Subcutaneous adipose tissue (tissue), 4 donors: Measurements from ENCODE around the gene EEF1A2. TPM values are rescaled to one million over a fixed set of nuclear protein-coding genes. Genes with fewer than 3 reads are reported as not detected.

Source experiments
- total RNA-seq, 4 donors: library from RNA; depleted of rRNA; stranded (reverse); fragments of >200 nt; gene quantifications; one replicate each; pipeline ENCODE4 v1.1.0, GENCODE V29; 2016
- TF ChIP-seq, protein P1 (sequence below): fragments of 450-650 bp; IDR thresholded peaks from one replicate; pipeline ENCODE4 v1.5.1; 2016; ENCODE audit warnings: low read depth, mild to moderate bottlenecking, control low read depth, antibody characterized with exemption, moderate library complexity

EEF1A2 gene
- total RNA-seq, 4 donors from 2014 or later: not detected

DNA sequence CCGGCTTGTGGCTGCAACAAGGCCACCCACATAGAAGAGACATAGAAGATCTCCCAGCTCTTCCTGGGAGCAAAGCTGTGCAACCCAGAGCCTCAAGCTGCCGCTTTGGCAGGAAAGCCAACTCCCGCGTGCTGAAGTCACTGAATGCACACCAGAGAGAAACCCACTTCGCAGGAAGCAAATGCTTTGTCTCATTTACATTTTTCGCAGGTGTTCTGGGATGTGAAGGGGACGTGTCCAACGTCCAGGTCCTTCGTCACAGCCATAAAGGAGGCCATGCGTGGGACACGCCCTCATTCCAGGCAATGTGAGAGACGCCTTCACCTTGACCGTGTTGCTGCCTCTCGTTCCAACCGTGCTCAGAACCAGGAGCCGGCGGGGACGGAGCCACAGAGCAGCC lies 50.9 kb downstream of the EEF1A2 start:
- TF ChIP-seq, protein P1, sequence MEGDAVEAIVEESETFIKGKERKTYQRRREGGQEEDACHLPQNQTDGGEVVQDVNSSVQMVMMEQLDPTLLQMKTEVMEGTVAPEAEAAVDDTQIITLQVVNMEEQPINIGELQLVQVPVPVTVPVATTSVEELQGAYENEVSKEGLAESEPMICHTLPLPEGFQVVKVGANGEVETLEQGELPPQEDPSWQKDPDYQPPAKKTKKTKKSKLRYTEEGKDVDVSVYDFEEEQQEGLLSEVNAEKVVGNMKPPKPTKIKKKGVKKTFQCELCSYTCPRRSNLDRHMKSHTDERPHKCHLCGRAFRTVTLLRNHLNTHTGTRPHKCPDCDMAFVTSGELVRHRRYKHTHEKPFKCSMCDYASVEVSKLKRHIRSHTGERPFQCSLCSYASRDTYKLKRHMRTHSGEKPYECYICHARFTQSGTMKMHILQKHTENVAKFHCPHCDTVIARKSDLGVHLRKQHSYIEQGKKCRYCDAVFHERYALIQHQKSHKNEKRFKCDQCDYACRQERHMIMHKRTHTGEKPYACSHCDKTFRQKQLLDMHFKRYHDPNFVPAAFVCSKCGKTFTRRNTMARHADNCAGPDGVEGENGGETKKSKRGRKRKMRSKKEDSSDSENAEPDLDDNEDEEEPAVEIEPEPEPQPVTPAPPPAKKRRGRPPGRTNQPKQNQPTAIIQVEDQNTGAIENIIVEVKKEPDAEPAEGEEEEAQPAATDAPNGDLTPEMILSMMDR: no peak

DNA sequence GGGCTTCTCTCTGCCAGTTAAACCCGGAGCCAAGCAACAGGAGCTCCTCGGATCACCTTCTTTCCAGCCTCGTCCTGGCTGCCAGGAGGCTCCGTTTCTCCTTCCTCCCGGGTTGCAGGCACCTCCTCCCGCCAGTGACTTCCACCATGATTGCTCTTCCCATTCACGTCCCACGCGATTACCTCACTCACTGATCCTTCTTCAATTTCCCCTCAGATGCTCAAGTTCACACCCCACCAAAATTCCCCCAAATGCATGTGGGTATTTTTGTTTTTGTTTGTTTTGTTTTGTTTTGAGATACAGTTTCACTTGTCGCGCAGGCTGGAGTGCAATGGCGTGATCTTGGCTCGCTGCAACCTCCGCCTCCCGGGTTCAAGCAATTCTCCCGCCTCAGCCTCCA lies 51.6 kb downstream of the EEF1A2 start:
- TF ChIP-seq, protein P1: no peak

DNA sequence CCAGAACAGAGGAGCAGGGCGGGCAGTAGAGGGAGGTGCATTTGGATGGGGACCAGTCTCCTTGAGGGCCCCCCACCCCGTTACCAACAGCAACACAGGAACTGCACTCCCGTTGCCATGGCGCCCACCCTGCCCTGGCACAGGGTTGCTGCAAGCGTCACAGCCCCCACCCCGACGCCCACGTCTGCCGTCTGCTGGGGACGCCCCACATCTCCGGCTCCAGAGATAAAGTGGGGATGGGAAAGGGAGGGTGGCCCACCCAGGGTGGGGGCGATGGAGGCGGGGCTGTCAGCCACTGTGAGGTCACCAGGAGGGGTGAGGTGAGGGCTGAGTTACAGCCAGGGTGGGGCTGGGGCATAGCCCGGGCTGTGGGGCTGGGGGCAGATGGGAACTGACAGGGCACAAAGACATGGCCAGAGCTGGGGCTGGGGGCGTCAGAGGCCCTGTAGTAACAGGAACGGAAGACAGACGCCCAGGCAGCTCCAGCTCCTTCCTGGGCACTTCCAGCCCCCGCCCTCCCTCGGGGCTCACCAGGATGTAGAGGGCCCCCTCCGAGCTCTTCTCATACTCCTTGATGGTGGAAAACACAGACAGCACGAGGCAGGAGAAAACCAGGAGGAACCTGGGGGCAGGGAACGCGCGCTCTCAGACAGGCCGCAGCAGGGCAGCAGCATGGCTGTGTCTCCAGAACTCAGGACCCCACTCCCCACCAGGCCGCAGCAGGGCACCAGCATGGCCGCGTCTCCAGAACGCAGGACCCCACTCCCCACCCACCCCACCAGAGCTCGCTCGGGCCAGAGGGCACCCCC lies 52.5 kb downstream of the EEF1A2 start:
- TF ChIP-seq, protein P1: no peak

DNA sequence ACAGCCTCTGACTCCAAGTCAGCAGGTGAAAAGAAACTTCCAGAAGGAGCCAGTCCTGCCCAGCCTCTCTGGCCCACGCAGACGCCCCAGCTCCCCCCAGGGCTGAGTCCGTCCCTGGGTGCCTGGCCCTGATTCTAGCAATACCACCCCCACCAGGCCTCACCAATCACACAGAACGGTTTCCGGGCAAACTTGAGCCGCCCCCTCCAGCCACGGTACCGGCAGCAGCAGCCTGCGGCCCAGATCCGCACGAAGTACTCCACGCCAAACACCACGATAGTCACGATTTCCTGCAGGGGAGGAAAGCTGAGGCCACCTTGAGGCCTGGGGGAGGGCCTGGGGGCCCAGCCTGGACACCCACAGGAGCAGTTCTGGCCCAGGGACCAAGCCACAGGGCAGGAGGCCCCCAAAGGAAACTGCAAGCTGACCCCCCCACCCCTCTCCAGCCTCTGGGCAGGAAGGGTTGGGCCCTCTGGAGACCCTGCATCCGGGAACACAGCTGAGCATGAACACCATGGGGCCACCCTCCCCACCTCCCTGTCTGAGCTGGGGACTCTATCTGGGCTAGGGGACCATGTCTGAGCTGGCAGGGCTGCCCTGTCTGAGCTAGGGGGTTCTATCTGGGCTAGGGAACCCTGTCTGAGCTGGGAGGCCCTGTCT lies 53.7 kb downstream of the EEF1A2 start:
- TF ChIP-seq, protein P1: no peak

DNA sequence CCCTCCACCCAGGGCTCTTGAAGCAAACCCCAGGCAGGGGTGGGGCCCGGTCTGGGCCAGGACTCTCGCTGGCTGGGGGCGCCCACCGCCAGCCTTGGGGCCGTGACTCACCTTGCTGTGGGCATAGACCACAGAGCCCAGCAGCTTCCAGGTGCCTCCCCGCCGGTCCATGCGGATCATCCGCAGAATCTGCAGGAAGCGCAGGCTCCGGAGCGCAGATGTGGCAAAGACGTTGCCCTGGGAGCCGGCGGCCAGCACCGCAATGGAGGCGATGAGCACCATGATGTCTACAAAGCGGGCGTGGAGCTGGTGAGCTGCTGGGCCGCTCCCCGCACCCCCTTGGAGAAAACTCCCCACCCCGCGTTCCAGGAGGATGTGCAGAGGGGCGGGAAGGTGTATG lies 54.3 kb downstream of the EEF1A2 start:
- TF ChIP-seq, protein P1: no peak

DNA sequence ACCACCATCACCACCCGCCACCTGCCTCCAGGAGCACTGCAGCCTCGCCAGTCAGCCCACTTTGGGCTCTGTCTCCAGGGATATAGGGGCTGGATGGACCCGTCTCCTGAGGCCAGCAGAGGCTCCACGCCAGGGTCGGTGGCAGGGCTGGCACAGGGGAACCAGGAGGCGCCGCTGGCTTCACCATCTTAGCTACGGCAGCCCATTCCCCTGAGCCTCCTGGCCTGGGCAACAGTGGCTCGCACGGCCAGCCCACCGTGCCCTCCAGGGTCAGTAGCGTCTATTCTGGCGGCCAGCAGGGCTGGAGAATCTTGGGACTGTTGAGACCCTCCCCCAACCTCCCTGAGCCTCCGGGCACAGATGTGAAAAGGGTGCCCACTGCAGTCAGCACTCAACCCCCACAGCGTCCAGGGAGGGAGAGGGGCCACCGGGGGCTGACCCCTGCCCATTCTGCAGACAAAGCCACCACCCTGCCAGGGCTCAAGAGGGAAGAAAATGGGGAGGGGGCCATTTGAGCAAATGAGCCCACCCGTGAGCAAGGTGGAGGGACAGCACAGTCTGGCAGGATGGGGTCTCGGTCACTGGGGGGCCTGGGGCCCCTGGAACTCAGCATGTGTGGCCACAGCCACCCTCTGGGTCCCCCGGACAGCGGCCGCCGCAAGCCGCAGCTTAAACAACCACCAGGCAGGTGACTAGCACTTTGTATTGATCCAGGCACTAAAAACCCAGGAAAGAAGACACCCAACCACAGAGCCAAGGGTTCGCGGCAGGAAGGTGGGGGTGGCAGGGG lies 55.1 kb downstream of the EEF1A2 start:
- TF ChIP-seq, protein P1: no peak

DNA sequence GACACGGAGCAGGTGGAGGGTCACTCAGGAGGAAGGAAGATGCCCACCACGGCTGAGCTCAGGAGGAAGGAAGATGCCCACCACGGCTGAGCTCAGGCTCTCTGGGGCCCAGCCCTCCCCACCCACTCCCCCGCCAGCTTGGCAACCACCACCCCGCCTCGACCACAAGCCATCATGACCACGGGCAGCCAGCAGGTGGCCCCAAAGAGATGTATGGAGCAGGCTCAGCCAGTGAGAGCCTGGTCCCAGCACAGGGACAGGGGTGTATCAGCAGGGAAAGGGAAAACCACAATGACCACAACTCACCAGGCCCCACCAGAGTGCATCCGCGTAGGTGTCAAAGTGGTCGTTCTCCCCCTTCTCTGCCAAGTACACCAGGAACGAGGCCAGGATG lies 56.8 kb downstream of the EEF1A2 start:
- TF ChIP-seq, protein P1: no peak
